ENCODE measurements around the gene NOBOX. TPM values are rescaled to one million over a fixed set of nuclear protein-coding genes. Genes with fewer than 3 reads are reported as not detected.

Gene NOBOX
- total RNA-seq (not detected), total RNA-seq (0 to 0.07 (median 0) reads per million in 29 experiments)
- not detected for total RNA-seq (2013)

DNA sequence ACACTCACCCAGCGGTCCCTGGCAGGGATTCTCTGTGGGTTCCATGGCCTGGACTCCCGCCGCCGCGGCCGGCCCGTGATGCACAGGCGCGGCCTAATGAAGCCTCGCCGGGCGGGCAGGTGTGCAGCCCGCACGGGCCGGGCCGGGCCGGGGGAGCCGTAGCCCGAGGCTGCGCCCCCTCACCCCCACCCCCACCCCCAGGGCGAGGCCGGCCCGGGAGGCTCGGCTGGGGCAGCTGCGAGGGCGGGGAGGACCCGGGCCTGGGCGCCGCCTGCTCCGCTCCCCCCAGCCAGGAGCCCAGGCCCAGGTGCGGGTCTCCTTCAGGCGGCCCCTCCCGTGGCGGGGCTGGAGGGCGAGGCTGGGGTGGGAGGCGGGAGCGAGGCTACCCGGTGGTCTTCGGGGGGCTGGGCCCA lies at the start of gene NOBOX:
Gene NOBOX (minus strand): TSS at position 45 of the 413 bp plus-strand sequence.
- H3K4me1 Mint-ChIP-seq: no peaks in the 10 kb centered on the region

DNA sequence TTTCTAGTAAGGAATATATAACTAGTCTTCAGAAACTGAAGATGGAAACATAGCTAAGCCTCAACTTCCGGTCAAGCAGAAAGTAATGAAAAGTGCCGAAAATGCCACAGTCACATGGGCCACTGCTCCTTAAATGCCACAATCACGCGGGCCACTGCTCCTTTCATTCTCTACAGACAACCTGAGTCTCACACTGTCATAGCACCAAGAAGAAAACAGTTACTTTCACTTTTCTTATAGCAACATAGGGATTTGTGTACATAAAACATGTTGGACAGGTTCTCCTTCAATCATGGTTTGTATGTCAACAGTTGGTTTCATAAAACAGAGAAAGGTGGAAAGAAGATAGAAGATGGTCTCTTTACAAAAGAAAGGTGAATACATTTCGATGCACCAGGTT lies 48.6 kb upstream of the NOBOX start:
- Mint-ChIP-seq H3K36me3 (peaks cover 47% of the 10 kb centered on the region), H3K4me1 (no peaks in the 10 kb centered on the region), H3K27ac (no peak overlapping the region), H3K27me3 (no peaks in the 10 kb centered on the region), H3K4me3 (no peak overlapping the region), H3K9me3 (peaks cover 5 to 19% (median 19%) of the 10 kb centered on the region in 3 donors)
- DNase-seq (no peak), ATAC-seq (replicated peaks in 1 of 4) (no peak)
- no CpG with 5 or more reads among the region's 5 CpGs for WGBS (ENCODE audit: insufficient coverage)
- ChIA-PET POLR2A (no interaction called here), CTCF (no interaction called here)
- no peaks in the 10 kb centered on the region for H3K27me3 ChIP-seq (replicated peaks in 1 of 2; ENCODE audit: control insufficient read depth in 2 of 2, extremely low read depth in 1 of 2, insufficient read depth in 2 of 2, low read length in 1 of 2)
- H3K27ac ChIP-seq (ENCODE audit: low read length): no peak overlapping the region
- H3K36me3 ChIP-seq (ENCODE audit: control insufficient read depth in 2 of 2, extremely low read depth in 1 of 2, insufficient read depth in 1 of 2, low read length in 1 of 2): peaks cover 0 to 8% of the 10 kb centered on the region in 2 donors
- no peak overlapping the region for H3K4me3 ChIP-seq (ENCODE audit: control insufficient read depth in 1 of 2, extremely low read depth in 1 of 2, low read length in 1 of 2)
- peaks cover 6% of the 10 kb centered on the region for H3K9me3 ChIP-seq
- H3K4me1 ChIP-seq (ENCODE audit: control insufficient read depth in 1 of 2, extremely low read depth in 1 of 2, insufficient read depth in 2 of 2, low read length in 2 of 2): no peaks in the 10 kb centered on the region

More for the DNA sequence above, at the start of gene NOBOX:
- Histone ChIP-seq H3K27me3 (replicated peaks in 1 of 2; ENCODE audit: control insufficient read depth in 2 of 2, extremely low read depth in 1 of 2, insufficient read depth in 2 of 2, low read length in 1 of 2) (peaks cover 0 to 20% of the 10 kb centered on the region in 2 experiments), H3K9me3 (no peaks in the 10 kb centered on the region), H3K27ac (ENCODE audit: low read length) (no peak within 1 kb of the TSS), H3K4me1 (ENCODE audit: control insufficient read depth in 1 of 2, extremely low read depth in 1 of 2, insufficient read depth in 2 of 2, low read length in 2 of 2) (peaks cover 0 to 6% of the 10 kb centered on the region in 2 experiments), H3K36me3 (ENCODE audit: control insufficient read depth in 2 of 2, extremely low read depth in 1 of 2, insufficient read depth in 1 of 2, low read length in 1 of 2) (no peaks in the 10 kb centered on the region), H3K4me3 (ENCODE audit: control insufficient read depth in 1 of 2, extremely low read depth in 1 of 2, low read length in 1 of 2) (no peak within 1 kb of the TSS)
- H3K4me3 Mint-ChIP-seq: no peak within 1 kb of the TSS
- no CpG with 5 or more reads among the region's 39 CpGs for WGBS (ENCODE audit: insufficient coverage)
- POLR2A ChIA-PET: no interaction called here
- H3K27ac Mint-ChIP-seq: no peak within 1 kb of the TSS
- DNase-seq (no peak), ATAC-seq (replicated peaks in 1 of 4) (no peak)
- H3K27me3 Mint-ChIP-seq: peaks cover 11 to 13% of the 10 kb centered on the region in 2 donors
- no peaks in the 10 kb centered on the region for H3K9me3 Mint-ChIP-seq
- no peaks in the 10 kb centered on the region for H3K36me3 Mint-ChIP-seq
- CTCF ChIA-PET: no interaction called here

DNA sequence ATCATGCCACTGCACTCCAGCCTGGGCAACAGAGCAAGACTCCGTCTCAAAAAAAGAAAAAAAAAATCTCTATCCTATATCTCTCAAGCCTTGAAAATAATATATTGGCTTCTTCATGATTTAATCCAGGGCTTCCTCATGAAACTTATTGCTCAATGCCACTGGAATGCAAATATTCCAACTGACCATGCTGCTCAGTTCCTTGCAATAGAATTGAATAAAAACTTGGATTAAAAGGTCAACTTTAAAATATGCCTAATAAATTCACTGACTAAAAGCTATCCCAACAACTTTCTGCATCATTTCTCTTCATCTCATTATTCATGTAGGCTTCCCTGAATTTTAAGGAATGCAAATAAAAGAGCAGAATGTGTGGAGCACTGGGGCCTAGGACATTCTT lies 42.1 kb upstream of the NOBOX start:
- WGBS (ENCODE audit: insufficient coverage): no CpG with 5 or more reads among the region's 1 CpG
- no peak overlapping the region for H3K4me3 Mint-ChIP-seq
- H3K36me3 ChIP-seq (ENCODE audit: control insufficient read depth in 2 of 2, extremely low read depth in 1 of 2, insufficient read depth in 1 of 2, low read length in 1 of 2): no peaks in the 10 kb centered on the region
- H3K9me3 Mint-ChIP-seq: no peaks in the 10 kb centered on the region
- no peaks in the 10 kb centered on the region for H3K9me3 ChIP-seq
- ATAC-seq (replicated peaks in 1 of 4) (no peak), DNase-seq (no peak)
- no peak overlapping the region for H3K27ac Mint-ChIP-seq
- H3K27me3 ChIP-seq (replicated peaks in 1 of 2; ENCODE audit: control insufficient read depth in 2 of 2, extremely low read depth in 1 of 2, insufficient read depth in 2 of 2, low read length in 1 of 2): no peaks in the 10 kb centered on the region
- no peaks in the 10 kb centered on the region for H3K27me3 Mint-ChIP-seq
- no peaks in the 10 kb centered on the region for H3K4me1 Mint-ChIP-seq
- no peak overlapping the region for H3K4me3 ChIP-seq (ENCODE audit: control insufficient read depth in 1 of 2, extremely low read depth in 1 of 2, low read length in 1 of 2)
- H3K4me1 ChIP-seq (ENCODE audit: control insufficient read depth in 1 of 2, extremely low read depth in 1 of 2, insufficient read depth in 2 of 2, low read length in 2 of 2): no peaks in the 10 kb centered on the region
- H3K36me3 Mint-ChIP-seq: peaks cover 5% of the 10 kb centered on the region
- POLR2A ChIA-PET: no interaction called here
- CTCF ChIA-PET: interaction anchor here in 1 of 2 donors (1.2 kb wide), 1 partner anchor 9 kb away, joined by 3 read pairs; no protein-coding TSS in a partner anchor
- no peak overlapping the region for H3K27ac ChIP-seq (ENCODE audit: low read length)

DNA sequence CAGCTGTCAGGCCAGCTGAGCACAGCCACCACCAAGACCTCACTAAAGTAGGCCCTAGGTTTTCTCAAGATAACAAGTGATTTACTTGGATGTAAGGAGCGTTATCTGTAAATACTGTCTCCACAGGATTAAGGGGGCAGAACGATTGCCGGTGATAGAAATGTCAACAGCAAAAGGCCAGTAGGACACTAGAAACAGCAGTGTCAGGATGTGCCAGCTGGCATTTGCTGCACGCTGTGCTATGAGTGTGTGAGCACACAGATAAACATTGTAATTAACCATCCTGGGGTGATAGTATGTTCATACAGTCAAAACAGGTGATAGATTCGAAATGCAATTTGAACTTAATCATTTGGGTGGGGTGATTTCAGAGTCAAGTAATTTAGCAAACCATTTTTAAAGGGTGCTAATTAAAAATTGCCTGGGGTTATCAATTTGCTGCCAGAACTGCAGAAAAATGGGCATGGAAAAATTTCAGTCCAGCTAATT lies 36.3 kb upstream of the NOBOX start:
- H3K27me3 Mint-ChIP-seq: no peaks in the 10 kb centered on the region
- no peak overlapping the region for H3K4me3 Mint-ChIP-seq
- H3K4me1 ChIP-seq (ENCODE audit: control insufficient read depth in 1 of 2, extremely low read depth in 1 of 2, insufficient read depth in 2 of 2, low read length in 2 of 2): no peaks in the 10 kb centered on the region
- CTCF ChIA-PET: no interaction called here
- no peaks in the 10 kb centered on the region for H3K9me3 ChIP-seq
- H3K27me3 ChIP-seq (replicated peaks in 1 of 2; ENCODE audit: control insufficient read depth in 2 of 2, extremely low read depth in 1 of 2, insufficient read depth in 2 of 2, low read length in 1 of 2): no peaks in the 10 kb centered on the region
- no peaks in the 10 kb centered on the region for H3K36me3 ChIP-seq (ENCODE audit: control insufficient read depth in 2 of 2, extremely low read depth in 1 of 2, insufficient read depth in 1 of 2, low read length in 1 of 2)
- H3K27ac Mint-ChIP-seq: no peak overlapping the region
- H3K4me1 Mint-ChIP-seq: no peaks in the 10 kb centered on the region
- no peak overlapping the region for H3K4me3 ChIP-seq (ENCODE audit: control insufficient read depth in 1 of 2, extremely low read depth in 1 of 2, low read length in 1 of 2)
- ATAC-seq (replicated peaks in 1 of 4) (no peak), DNase-seq (no peak)
- POLR2A ChIA-PET: no interaction called here
- 95% methylated on average over 4 of the region's 5 CpGs for WGBS (ENCODE audit: insufficient coverage)
- no peak overlapping the region for H3K27ac ChIP-seq (ENCODE audit: low read length)
- H3K36me3 Mint-ChIP-seq: no peaks in the 10 kb centered on the region
- H3K9me3 Mint-ChIP-seq: no peaks in the 10 kb centered on the region

DNA sequence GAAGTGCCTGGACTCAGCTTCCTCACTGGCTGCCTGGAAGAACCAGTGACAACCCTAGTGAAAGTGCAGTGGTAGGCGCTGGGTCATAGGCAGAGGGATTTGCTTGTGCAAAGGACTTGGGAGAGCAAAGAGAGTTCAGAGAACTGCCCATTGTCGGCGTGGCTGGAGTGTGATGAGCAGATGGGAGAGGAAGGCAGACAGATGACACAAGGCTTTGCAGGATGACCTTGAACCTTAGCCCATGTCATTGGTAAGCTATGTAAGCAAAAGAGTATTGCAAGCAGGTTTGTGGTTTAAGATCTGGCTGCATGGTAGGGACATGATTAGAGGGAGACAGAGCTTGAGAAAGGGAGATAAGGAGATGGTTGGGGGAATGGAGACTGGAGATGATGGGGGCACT lies 35.3 kb upstream of the NOBOX start:
- ChIA-PET POLR2A (no interaction called here), CTCF (no interaction called here)
- ATAC-seq (replicated peaks in 1 of 4) (no peak), DNase-seq (no peak)
- Mint-ChIP-seq H3K4me1 (no peaks in the 10 kb centered on the region), H3K9me3 (no peaks in the 10 kb centered on the region), H3K4me3 (no peak overlapping the region), H3K27ac (no peak overlapping the region), H3K36me3 (no peaks in the 10 kb centered on the region), H3K27me3 (no peaks in the 10 kb centered on the region)
- Histone ChIP-seq H3K36me3 (ENCODE audit: control insufficient read depth in 2 of 2, extremely low read depth in 1 of 2, insufficient read depth in 1 of 2, low read length in 1 of 2) (no peaks in the 10 kb centered on the region), H3K9me3 (no peaks in the 10 kb centered on the region), H3K4me1 (ENCODE audit: control insufficient read depth in 1 of 2, extremely low read depth in 1 of 2, insufficient read depth in 2 of 2, low read length in 2 of 2) (no peaks in the 10 kb centered on the region), H3K27ac (ENCODE audit: low read length) (no peak overlapping the region), H3K4me3 (ENCODE audit: control insufficient read depth in 1 of 2, extremely low read depth in 1 of 2, low read length in 1 of 2) (no peak overlapping the region), H3K27me3 (replicated peaks in 1 of 2; ENCODE audit: control insufficient read depth in 2 of 2, extremely low read depth in 1 of 2, insufficient read depth in 2 of 2, low read length in 1 of 2) (no peaks in the 10 kb centered on the region)
- WGBS (ENCODE audit: insufficient coverage): 97% methylated on average over 3 of the region's 3 CpGs

DNA sequence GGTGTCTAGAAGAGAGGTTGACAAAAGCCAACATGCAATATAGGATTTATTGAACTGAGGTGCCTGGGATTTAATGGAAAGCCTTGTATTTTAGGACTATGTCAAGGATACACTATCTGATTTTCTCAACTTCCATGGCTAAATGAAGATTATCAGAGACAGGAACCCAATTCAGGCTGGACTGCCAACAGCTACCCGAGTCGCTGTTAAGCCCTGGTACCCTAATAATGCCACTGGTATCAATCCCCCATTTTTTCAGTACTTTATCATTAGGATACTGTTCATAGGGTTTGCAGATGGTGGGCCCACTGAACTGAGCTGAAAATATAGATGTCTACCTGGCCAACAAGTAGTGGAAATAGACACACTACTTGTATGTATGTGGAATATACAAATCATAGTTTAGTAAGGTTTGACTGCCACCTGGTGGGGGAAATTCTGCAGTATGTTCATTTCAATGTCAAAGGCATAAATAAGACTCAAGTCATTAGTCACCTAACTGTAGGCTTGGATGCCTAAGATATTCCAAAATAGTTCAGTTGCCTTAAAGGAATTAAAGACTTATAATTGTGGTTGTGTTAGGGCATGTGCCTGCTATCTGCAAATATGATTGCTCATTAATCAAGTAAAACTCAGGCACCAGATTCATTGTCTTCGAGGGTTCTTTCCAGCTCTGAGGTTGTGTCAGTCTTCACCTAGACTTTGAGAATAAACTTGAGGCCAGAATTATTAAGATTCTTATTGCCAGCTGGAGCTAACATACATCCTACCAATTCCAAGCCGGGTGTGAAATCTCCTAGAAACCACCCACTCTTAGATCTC lies 34.1 kb upstream of the NOBOX start:
- CTCF ChIA-PET: interaction anchor here in 1 of 2 donors (0.6 to 0.9 kb wide), 2 partner anchors 10 to 47 kb away, joined by 3 read pairs; no protein-coding TSS in a partner anchor
- no peaks in the 10 kb centered on the region for H3K9me3 Mint-ChIP-seq
- H3K4me3 Mint-ChIP-seq: no peak overlapping the region
- H3K4me3 ChIP-seq (ENCODE audit: control insufficient read depth in 1 of 2, extremely low read depth in 1 of 2, low read length in 1 of 2): no peak overlapping the region
- ATAC-seq (replicated peaks in 1 of 4) (no peak), DNase-seq (peak in 29 of 35 experiments; percentile 3 to 64 (median 25))
- no peaks in the 10 kb centered on the region for H3K4me1 ChIP-seq (ENCODE audit: control insufficient read depth in 1 of 2, extremely low read depth in 1 of 2, insufficient read depth in 2 of 2, low read length in 2 of 2)
- POLR2A ChIA-PET: no interaction called here
- no peak overlapping the region for H3K27ac ChIP-seq (ENCODE audit: low read length)
- no peaks in the 10 kb centered on the region for H3K9me3 ChIP-seq
- no peak overlapping the region for H3K27ac Mint-ChIP-seq
- no peaks in the 10 kb centered on the region for H3K27me3 ChIP-seq (replicated peaks in 1 of 2; ENCODE audit: control insufficient read depth in 2 of 2, extremely low read depth in 1 of 2, insufficient read depth in 2 of 2, low read length in 1 of 2)
- no peaks in the 10 kb centered on the region for H3K36me3 ChIP-seq (ENCODE audit: control insufficient read depth in 2 of 2, extremely low read depth in 1 of 2, insufficient read depth in 1 of 2, low read length in 1 of 2)
- H3K4me1 Mint-ChIP-seq: no peaks in the 10 kb centered on the region
- peaks cover 2 to 3% of the 10 kb centered on the region in 2 donors for H3K27me3 Mint-ChIP-seq
- WGBS (ENCODE audit: insufficient coverage): 100% methylated on average over 1 of the region's 4 CpGs
- no peaks in the 10 kb centered on the region for H3K36me3 Mint-ChIP-seq

Data from T-cell (primary cell).